Activated naive CD4-positive, alpha-beta T cell treated with Interleukin-2 at 50 U/mL for 16 hours (primary cell): Measurements from ENCODE around the gene CHPF.

Experiments used
- DNase-seq: peaks from one replicate; pipeline ENCODE4 v3.0.0-alpha.2; 2020

Gene CHPF

GRCh38 chr2:219567791-219568361, 24.3 kb upstream of the CHPF start:
- DNase-seq, result no peak

GRCh38 chr2:219567131-219567530, 23.5 kb upstream of the CHPF start:
- no peak for DNase-seq

- DNase-seq, result no peak
Measured at GRCh38 chr2:219566640-219567039, 23.0 kb upstream of the CHPF start.

GRCh38 chr2:219565130-219566080, 21.8 kb upstream of the CHPF start:
- DNase-seq, result no peak

- DNase-seq, result no peak
Measured at GRCh38 chr2:219563271-219563928, 19.8 kb upstream of the CHPF start.

- no peak for DNase-seq
Measured at GRCh38 chr2:219562049-219563020, 18.7 kb upstream of the CHPF start.

GRCh38 chr2:219561179-219562048, 17.8 kb upstream of the CHPF start:
- no peak for DNase-seq

GRCh38 chr2:219560893-219561178, 17.2 kb upstream of the CHPF start:
- DNase-seq, result no peak

GRCh38 chr2:219560037-219560892, 16.7 kb upstream of the CHPF start:
- peak; percentile 23 for DNase-seq

- no peak for DNase-seq
Measured at GRCh38 chr2:219559156-219559915, 15.7 kb upstream of the CHPF start.

GRCh38 chr2:219557791-219558785, 14.5 kb upstream of the CHPF start:
- DNase-seq, result no peak

- no peak for DNase-seq
Measured at GRCh38 chr2:219557320-219557719, 13.7 kb upstream of the CHPF start.

GRCh38 chr2:219556413-219556812, 12.8 kb upstream of the CHPF start:
- no peak for DNase-seq

GRCh38 chr2:219555956-219556355, 12.3 kb upstream of the CHPF start:
- DNase-seq, result no peak

GRCh38 chr2:219554350-219554749, 10.7 kb upstream of the CHPF start:
- no peak for DNase-seq

GRCh38 chr2:219553463-219553963, 9.9 kb upstream of the CHPF start:
- no peak for DNase-seq

- DNase-seq, result no peak
Measured at GRCh38 chr2:219553168-219553417, 9.5 kb upstream of the CHPF start.

- DNase-seq, result peak; percentile 82
Measured at GRCh38 chr2:219552382-219553167, 9.0 kb upstream of the CHPF start.
